Endothelial cell (in vitro differentiated cells): Measurements from ENCODE around the gene DFFA. TPM values are rescaled to one million over a fixed set of nuclear protein-coding genes. Genes with fewer than 3 reads are reported as not detected.

ENCODE experiments used
- DNase-seq: peaks from one replicate; pipeline ENCODE4 v3.0.0; 2021; ENCODE audit warnings: low spot score
- H3K27ac Mint-ChIP-seq: one replicate; pipeline ENCODE4 v1.8.0; 2021; ENCODE audit warnings: mixed read lengths, inconsistent platforms; ENCODE audit not compliant: unreplicated experiment
- H3K27me3 Mint-ChIP-seq: one replicate; pipeline ENCODE4 v1.8.0; 2021; ENCODE audit warnings: mild to moderate bottlenecking, moderate library complexity, mixed read lengths, inconsistent platforms; ENCODE audit not compliant: unreplicated experiment
- H3K36me3 Mint-ChIP-seq: one replicate; pipeline ENCODE4 v1.8.0; 2021; ENCODE audit warnings: mild to moderate bottlenecking, low read depth, mixed read lengths, inconsistent platforms; ENCODE audit not compliant: unreplicated experiment
- H3K4me1 Mint-ChIP-seq: one replicate; pipeline ENCODE4 v1.8.0; 2021; ENCODE audit warnings: mild to moderate bottlenecking, mixed read lengths, inconsistent platforms; ENCODE audit not compliant: unreplicated experiment
- H3K4me3 Mint-ChIP-seq: one replicate; pipeline ENCODE4 v1.8.0; 2021; ENCODE audit warnings: mild to moderate bottlenecking, mixed read lengths, inconsistent platforms; ENCODE audit not compliant: unreplicated experiment
- H3K9me3 Mint-ChIP-seq: one replicate; pipeline ENCODE4 v1.8.0; 2021; ENCODE audit warnings: mixed read lengths, inconsistent platforms; ENCODE audit not compliant: unreplicated experiment
- total RNA-seq: library from RNA; stranded (reverse); fragmentation: NEBNext Ultra II Directional; extraction: Animal tissue kit (Norgen Biotek cat#: 25700); gene quantifications from one replicate; pipeline ENCODE4 v1.2.1, GENCODE V29; 2021; ENCODE audit not compliant: unreplicated experiment
- TF ChIP-seq, protein P1 (sequence below): fragments of 200-600 bp; sonication (generic); IDR thresholded peaks from one replicate; pipeline ENCODE4 v1.5.0; 2021; ENCODE audit warnings: antibody characterized with exemption; ENCODE audit not compliant: unreplicated experiment

The DFFA gene
- total RNA-seq, 1 donor from 2014 or later = 77.1 TPM

DNA sequence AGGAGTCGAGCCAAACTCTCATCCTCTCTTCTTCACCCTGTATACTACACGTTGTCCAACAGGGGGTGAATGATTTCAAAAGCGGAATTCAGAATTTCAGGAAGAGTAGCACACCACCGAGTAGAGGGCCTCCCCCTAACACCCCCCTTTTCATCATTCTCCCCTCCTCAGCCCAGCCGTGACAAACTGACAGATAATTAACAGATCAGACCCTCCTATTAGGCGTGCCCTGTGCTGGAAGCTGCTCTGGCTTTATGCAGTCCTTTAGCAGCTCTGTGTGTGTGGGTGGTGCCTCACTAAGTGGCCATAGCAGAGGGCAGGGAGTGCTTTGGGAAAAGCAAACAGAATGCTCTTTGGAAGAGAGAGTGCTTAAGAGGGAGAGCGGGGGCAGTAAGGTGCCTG lies 46.7 kb upstream of the DFFA start:
- Mint-ChIP-seq H3K4me3 (no peak overlapping the region), H3K27ac (no peak overlapping the region)

DNA sequence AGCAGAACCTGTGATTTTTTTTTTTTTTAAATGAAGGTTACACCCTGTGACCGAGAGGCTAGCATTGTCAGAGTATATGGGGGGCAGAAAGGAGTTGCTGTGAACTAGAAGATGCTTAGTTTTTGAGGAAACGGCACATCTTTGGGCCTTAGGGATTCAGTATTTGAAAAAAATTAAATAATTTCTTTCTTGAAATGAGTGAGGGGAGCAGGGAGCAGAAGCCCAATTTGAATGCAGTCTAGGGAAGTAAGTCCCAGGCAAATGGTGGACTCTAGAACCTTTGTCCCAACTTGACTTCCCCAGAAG lies 45.3 kb upstream of the DFFA start:
- H3K36me3 Mint-ChIP-seq = no peaks in the 10 kb centered on the region
- H3K27ac Mint-ChIP-seq = no peak overlapping the region
- H3K4me3 Mint-ChIP-seq = no peak overlapping the region
- no peak for DNase-seq
- TF ChIP-seq, protein P1, sequence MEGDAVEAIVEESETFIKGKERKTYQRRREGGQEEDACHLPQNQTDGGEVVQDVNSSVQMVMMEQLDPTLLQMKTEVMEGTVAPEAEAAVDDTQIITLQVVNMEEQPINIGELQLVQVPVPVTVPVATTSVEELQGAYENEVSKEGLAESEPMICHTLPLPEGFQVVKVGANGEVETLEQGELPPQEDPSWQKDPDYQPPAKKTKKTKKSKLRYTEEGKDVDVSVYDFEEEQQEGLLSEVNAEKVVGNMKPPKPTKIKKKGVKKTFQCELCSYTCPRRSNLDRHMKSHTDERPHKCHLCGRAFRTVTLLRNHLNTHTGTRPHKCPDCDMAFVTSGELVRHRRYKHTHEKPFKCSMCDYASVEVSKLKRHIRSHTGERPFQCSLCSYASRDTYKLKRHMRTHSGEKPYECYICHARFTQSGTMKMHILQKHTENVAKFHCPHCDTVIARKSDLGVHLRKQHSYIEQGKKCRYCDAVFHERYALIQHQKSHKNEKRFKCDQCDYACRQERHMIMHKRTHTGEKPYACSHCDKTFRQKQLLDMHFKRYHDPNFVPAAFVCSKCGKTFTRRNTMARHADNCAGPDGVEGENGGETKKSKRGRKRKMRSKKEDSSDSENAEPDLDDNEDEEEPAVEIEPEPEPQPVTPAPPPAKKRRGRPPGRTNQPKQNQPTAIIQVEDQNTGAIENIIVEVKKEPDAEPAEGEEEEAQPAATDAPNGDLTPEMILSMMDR = no peak
- no peaks in the 10 kb centered on the region for H3K9me3 Mint-ChIP-seq
- no peaks in the 10 kb centered on the region for H3K27me3 Mint-ChIP-seq
- peaks cover 39% of the 10 kb centered on the region for H3K4me1 Mint-ChIP-seq

More for the DNA sequence above, 46.7 kb upstream of the DFFA start:
- no peaks in the 10 kb centered on the region for H3K9me3 Mint-ChIP-seq
- TF ChIP-seq, protein P1 = no peak
- no peak for DNase-seq
- peaks cover 32% of the 10 kb centered on the region for H3K4me1 Mint-ChIP-seq
- H3K27me3 Mint-ChIP-seq = no peaks in the 10 kb centered on the region
- no peaks in the 10 kb centered on the region for H3K36me3 Mint-ChIP-seq

DNA sequence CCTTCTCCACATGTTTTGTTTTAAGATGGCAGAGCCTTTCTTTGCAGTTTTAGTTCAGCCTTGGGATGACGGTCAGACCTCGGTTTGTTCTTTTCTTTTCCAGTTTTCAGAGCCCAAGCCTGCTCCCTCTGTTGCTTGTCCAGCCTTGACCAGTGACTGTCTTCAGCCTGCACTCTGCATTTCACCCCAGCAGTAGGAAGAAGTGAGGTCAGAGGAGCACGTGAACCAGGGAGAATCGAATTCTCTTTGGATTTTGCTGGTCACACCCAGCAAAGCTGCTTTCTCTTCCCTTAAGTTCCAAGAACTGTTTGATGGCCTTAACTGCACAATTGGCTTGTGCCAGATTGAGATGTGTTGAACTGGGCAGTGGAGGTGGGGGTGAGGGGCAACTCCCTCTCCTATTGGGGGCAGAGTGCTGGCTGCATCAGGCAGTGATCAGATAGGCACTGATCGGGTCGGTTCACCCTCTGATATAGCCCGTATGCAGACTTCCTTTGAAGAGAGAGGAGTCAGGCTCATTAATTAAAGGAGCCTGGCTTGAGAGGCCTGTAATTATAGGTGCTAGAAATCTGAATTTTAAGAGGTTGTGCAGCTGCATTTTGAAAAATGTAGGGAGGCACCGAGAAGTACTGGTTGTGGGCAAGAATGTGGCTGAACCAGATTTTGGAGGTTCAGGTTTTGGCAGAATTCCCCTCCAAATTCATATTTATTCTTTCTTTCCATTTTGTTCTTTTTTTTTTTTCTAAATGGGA lies 44.8 kb upstream of the DFFA start:
- H3K4me1 Mint-ChIP-seq = peaks cover 41% of the 10 kb centered on the region
- H3K27ac Mint-ChIP-seq = no peak overlapping the region
- H3K4me3 Mint-ChIP-seq = no peak overlapping the region
- H3K36me3 Mint-ChIP-seq = no peaks in the 10 kb centered on the region
- H3K27me3 Mint-ChIP-seq = no peaks in the 10 kb centered on the region
- DNase-seq = no peak
- TF ChIP-seq, protein P1 = no peak
- no peaks in the 10 kb centered on the region for H3K9me3 Mint-ChIP-seq

DNA sequence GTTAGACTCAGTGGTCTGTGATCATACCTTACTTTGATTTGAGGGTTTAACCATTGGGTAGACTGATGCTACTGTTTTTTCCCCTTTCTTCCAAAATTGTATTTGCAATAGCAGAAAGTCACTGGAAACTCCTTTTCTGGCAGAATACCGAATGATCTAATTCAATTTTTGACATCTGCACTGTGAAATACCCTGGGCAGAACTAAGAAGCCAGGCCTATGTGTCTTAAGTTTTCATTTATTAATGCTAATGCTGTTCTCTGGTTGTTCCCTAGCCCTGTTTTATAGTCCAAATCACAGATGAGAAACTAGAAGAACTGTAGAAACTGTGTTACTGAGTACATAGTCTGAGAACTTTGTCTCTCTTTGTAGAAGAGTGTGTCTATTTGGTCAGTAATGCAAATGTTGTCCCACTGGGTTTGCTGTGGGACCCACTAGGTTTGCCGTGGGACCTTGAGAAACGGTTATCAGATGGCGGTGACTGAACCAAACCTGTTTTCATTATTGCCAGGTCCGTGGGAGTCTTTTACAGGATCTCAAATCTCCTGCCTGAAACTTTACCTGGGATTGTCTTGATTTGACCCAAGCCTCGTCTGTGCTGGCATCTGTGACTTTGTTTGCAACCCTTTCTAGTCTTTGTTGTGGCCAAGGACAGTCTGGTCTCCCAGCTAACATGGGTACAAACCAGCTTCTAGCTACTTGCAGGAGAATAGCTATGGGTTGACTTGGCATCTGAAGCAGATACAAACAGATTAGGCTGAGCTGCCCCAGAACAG lies 43.8 kb upstream of the DFFA start:
- no peak overlapping the region for H3K27ac Mint-ChIP-seq
- H3K27me3 Mint-ChIP-seq = no peaks in the 10 kb centered on the region
- no peak overlapping the region for H3K4me3 Mint-ChIP-seq
- TF ChIP-seq, protein P1 = no peak
- H3K4me1 Mint-ChIP-seq = peaks cover 45% of the 10 kb centered on the region
- H3K9me3 Mint-ChIP-seq = no peaks in the 10 kb centered on the region
- no peak for DNase-seq
- no peaks in the 10 kb centered on the region for H3K36me3 Mint-ChIP-seq

DNA sequence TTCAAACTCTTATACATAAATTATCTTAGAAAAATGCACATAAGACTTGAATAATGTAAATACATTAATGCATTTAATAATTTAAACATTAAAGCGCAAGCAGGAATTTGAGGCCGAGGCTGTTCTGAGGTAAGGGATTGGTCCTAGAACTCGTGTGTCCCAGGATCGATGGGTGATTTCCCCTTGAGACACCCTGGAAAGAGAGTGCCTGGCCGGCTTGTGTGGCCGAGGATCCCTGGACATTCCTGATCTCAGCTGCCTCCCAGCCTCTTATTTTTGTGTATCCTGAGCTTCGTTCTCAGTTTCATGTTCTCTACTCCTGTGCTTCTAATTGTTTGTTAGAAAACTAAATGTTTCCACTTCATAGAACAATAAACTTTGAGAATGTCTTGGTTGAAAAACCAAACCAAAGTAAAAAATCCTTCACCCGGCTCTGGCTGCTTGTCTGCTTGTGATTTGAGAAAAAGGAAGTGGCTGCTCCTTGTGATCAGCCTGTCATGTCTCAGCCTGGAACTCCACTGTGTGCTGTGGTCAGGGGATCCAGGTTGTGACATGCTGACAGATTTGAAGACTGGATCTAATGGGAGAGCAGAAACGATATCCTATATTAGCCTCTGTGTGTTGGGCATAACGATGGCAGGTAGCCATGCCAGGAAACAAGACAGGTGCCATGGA lies 43.1 kb upstream of the DFFA start:
- DNase-seq = no peak
- H3K36me3 Mint-ChIP-seq = no peaks in the 10 kb centered on the region
- no peak overlapping the region for H3K4me3 Mint-ChIP-seq
- H3K4me1 Mint-ChIP-seq = peaks cover 46% of the 10 kb centered on the region
- TF ChIP-seq, protein P1 = no peak
- H3K9me3 Mint-ChIP-seq = no peaks in the 10 kb centered on the region
- H3K27me3 Mint-ChIP-seq = no peaks in the 10 kb centered on the region
- no peak overlapping the region for H3K27ac Mint-ChIP-seq
